Activated naive CD4-positive, alpha-beta T cell treated with anti-CD3 and anti-CD28 coated beads, Interleukin-2, amount 10 ng/mL, durations not matched to agents 7 days and 5 days (primary cell): Measurements from ENCODE around the gene RESP18.
A peak's percentile ranks its signal among the peaks of the same experiment; 100 is the strongest.

Experiments
- CTCF ChIA-PET: fragments of 350-600 bp; sonication (Branson Sonifier 250); formaldehyde crosslinking; loops from one replicate; lab custom pipeline; 2021; ENCODE audit warnings: antibody characterized with exemption; lab: Charles Lee
- DNase-seq: peaks from one replicate; pipeline ENCODE4 v3.0.0-alpha.2; 2020
- H3K27ac Mint-ChIP-seq: one replicate; pipeline ENCODE4 v1.8.0; 2021; ENCODE audit warnings: mild to moderate bottlenecking, moderate library complexity, mixed read lengths
- H3K27me3 Mint-ChIP-seq: one replicate; pipeline ENCODE4 v1.8.0; 2021; ENCODE audit warnings: mild to moderate bottlenecking, mixed read lengths
- H3K36me3 Mint-ChIP-seq: one replicate; pipeline ENCODE4 v1.8.0; 2021; ENCODE audit warnings: mixed read lengths
- H3K4me1 Mint-ChIP-seq: one replicate; pipeline ENCODE4 v1.8.0; 2021; ENCODE audit warnings: mixed read lengths
- H3K4me3 Mint-ChIP-seq: one replicate; pipeline ENCODE4 v1.8.0; 2021; ENCODE audit warnings: mild to moderate bottlenecking, moderate library complexity, mixed read lengths
- H3K9me3 Mint-ChIP-seq: one replicate; pipeline ENCODE4 v1.8.0; 2021; ENCODE audit warnings: mixed read lengths

Gene RESP18

DNA sequence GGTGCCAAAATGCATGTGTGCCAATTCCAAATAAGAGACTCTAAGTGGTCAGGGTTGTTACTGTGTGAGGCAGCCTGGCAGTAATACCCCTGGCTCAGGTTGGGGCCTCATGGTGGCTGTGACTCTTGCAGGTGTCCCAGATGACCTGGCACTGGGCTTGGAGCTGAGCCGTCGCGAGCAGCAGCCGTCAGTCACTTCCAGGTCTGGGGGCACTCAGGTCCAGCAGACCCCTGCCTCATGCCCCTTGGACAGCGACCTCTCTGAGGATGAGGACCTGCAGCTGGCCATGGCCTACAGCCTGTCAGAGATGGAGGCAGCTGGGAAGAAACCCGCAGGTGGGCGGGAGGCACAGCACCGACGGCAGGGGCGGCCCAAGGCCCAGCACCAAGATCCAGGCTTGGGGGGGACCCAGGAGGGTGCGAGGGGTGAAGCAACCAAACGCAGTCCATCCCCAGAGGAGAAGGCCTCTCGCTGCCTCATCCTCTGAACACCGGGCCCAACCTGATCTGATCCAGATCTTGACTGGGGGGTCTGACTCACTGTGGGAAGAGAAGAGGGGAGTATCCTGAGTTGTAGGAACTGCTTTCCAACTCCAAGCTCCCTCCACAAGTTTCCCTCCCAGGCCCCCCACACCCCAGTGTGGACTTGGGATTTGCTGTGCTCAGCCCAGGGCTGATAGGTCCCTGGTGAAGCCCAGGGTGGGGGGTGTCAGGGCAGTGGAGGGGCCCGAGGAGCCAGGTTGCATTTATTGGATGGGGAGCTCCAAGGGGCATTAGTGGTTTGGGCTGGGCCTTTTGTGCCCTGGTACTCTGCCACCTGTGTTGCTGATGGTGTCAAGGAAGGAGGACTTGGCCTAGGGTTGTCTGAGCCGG is 47.8 kb downstream of the RESP18 start:
- CTCF ChIA-PET = interaction anchor here (14.8 kb wide), 1 partner anchor 11 kb away, joined by 267 read pairs; no protein-coding TSS in a partner anchor
- DNase-seq = no peak
- H3K4me1 Mint-ChIP-seq = peaks cover 20% of the 10 kb centered on the region
- no peaks in the 10 kb centered on the region for H3K9me3 Mint-ChIP-seq
- no peak overlapping the region for H3K27ac Mint-ChIP-seq
- H3K4me3 Mint-ChIP-seq = no peak overlapping the region
- H3K36me3 Mint-ChIP-seq = peaks cover 31% of the 10 kb centered on the region
- H3K27me3 Mint-ChIP-seq = peaks cover under 1% of the 10 kb centered on the region

DNA sequence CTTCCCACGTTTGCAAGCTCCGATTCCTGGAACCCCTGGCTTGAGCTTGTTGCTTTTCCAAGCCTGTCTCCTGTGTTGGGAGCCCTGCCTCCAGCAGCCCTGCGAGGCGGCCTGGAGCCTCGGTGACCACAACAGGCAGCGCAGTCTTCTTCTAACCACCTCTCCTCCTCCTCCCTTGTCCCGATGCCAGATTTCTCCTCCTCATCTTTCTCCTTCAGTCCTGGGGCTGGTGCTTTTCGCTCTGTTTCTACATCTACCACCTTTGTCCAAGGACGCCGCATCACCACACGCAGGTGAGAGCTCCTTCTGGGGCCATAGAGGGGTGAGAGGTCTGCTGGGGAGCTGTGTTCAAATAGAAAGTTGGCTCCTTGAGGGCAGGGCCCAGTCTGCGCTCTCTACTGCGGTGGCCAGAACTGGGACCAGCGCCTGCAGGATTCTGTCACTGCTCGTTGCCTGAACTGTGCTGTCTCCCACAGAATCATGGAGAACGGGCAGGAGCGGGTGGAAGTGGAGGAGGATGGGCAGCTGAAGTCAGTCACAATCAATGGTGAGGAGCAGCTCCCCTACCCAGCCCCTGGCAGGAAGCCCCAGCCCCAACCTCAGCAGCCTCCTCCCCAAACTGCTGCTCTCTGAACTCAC is 49.5 kb downstream of the RESP18 start:
- Mint-ChIP-seq H3K4me3 (no peak overlapping the region), H3K4me1 (peaks cover 32% of the 10 kb centered on the region), H3K9me3 (no peaks in the 10 kb centered on the region), H3K27me3 (no peaks in the 10 kb centered on the region), H3K36me3 (peaks cover 31% of the 10 kb centered on the region), H3K27ac (peak overlapping the region; percentile 38)
- CTCF ChIA-PET = interaction anchor here (14.8 kb wide), 1 partner anchor 12 kb away, joined by 267 read pairs; no protein-coding TSS in a partner anchor
- no peak for DNase-seq

DNA sequence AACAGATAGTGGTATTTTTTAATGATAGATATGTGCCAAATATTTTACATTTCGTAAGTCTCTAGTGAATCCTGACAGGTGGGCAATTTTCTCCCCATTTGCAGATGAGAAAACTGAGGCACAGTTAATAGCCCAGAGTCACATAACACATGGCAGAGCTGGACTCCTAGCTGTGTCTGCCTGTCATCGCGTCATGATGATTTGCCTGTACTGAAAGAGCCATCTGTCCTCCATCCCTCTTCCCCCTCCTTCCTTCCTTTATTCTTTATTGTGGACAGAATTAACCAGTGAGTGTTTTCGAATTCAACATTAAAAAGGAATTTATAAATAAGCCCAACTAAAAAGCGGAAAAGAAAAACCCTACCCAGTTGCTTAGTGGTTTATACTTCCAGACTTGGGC is 50.2 kb downstream of the RESP18 start:
- Mint-ChIP-seq H3K36me3 (peaks cover 31% of the 10 kb centered on the region), H3K27ac (no peak overlapping the region), H3K4me3 (no peak overlapping the region), H3K9me3 (no peaks in the 10 kb centered on the region), H3K27me3 (peaks cover 5% of the 10 kb centered on the region), H3K4me1 (peaks cover 39% of the 10 kb centered on the region)
- DNase-seq = no peak
- CTCF ChIA-PET = interaction anchor here (14.8 kb wide), 1 partner anchor 13 kb away, joined by 267 read pairs; no protein-coding TSS in a partner anchor

DNA sequence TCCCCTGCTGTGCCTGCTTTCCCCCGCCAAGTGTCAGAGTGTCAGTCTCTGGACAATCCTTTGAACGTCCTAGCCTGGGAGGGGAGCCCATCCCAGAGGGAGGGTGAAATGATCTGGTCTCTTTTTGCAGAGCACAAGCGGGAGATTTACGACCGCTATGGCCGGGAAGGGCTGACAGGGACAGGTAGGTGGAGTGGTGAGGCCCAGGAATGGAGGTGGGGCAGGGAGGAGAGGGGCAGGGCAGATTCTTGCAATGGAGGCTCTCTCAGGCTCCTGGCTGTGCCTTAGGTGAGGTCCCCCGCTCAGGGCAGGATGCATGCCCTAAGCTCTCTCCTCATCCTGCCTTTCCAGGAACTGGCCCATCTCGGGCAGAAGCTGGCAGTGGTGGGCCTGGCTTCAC is 51.0 kb downstream of the RESP18 start:
- Mint-ChIP-seq H3K4me3 (no peak overlapping the region), H3K27me3 (peaks cover 5% of the 10 kb centered on the region), H3K27ac (no peak overlapping the region), H3K36me3 (peaks cover 31% of the 10 kb centered on the region), H3K4me1 (peaks cover 42% of the 10 kb centered on the region), H3K9me3 (no peaks in the 10 kb centered on the region)
- peak; percentile 16 for DNase-seq
- CTCF ChIA-PET = interaction anchor here (1.0 to 14.8 kb wide), 2 partner anchors 14 to 20 kb away, joined by 4 to 267 read pairs; no protein-coding TSS in a partner anchor

DNA sequence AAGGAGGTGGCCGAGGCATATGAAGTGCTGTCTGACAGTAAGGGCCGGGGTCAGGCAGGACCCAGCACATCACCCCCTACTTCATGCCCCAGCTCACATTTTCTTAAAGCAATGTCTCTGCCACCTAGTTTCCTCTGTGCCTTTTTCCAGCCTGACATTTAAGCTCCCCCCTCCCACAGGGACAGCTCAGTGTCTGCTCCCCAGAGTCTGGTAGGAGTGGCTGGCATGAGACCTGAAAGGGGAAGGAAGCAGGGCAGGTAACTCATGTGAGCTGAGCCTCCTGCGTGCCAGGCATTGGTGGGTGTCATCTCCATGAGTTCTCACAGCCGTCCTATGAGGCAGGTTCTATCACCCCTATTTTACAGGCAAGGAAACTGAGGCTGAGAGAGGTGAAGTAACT is 51.9 kb downstream of the RESP18 start:
- Mint-ChIP-seq H3K9me3 (no peaks in the 10 kb centered on the region), H3K27ac (peak overlapping the region; percentile 98), H3K4me1 (peaks cover 42% of the 10 kb centered on the region), H3K36me3 (peaks cover 31% of the 10 kb centered on the region), H3K27me3 (peaks cover 5% of the 10 kb centered on the region), H3K4me3 (peak overlapping the region; percentile 92)
- DNase-seq = no peak
- CTCF ChIA-PET = interaction anchor here (1.0 to 14.8 kb wide), 4 partner anchors 15 to 32 kb away, joined by 4 to 267 read pairs (median 32); partner anchors contain the start of gene TUBA4A

DNA sequence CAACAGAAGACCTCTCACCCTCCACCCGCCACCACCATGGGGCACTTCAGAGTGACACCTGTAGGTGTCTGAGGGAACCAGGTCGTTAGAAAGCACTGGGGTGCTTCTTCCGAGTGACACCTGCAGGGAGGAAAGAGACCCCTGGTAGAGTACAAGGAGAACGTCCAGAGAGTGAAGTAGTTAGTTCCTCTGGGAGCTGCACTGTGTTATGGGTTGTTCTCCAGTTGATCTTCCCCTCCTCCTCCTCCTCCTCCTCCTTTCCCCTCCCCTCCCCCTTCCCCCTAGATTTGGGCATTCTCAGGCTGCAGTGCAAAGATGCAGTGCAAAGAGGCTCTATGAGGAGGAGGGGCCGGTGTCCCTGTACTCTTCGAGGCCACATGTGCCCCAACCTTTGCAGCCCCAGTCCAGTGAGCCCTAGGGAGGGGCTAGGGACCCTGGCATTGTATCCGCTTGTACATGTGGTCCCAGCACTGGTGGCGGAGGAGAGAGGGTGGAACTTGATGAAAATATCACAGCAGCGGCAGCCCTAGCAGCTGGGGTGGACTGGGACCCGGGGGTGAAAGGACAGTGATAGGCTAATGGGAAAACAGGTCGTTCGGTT is 52.5 kb downstream of the RESP18 start:
- CTCF ChIA-PET = interaction anchor here (1.0 to 14.8 kb wide), 5 partner anchors 15 to 85 kb away, joined by 3 to 267 read pairs (median 31); partner anchors contain the start of genes ANKZF1, ATG9A and TUBA4A
- no peak for DNase-seq
- Mint-ChIP-seq H3K27ac (peak overlapping the region; percentile 98), H3K27me3 (peaks cover 5% of the 10 kb centered on the region), H3K4me3 (peak overlapping the region; percentile 92), H3K4me1 (peaks cover 42% of the 10 kb centered on the region), H3K36me3 (peaks cover 30% of the 10 kb centered on the region), H3K9me3 (no peaks in the 10 kb centered on the region)

DNA sequence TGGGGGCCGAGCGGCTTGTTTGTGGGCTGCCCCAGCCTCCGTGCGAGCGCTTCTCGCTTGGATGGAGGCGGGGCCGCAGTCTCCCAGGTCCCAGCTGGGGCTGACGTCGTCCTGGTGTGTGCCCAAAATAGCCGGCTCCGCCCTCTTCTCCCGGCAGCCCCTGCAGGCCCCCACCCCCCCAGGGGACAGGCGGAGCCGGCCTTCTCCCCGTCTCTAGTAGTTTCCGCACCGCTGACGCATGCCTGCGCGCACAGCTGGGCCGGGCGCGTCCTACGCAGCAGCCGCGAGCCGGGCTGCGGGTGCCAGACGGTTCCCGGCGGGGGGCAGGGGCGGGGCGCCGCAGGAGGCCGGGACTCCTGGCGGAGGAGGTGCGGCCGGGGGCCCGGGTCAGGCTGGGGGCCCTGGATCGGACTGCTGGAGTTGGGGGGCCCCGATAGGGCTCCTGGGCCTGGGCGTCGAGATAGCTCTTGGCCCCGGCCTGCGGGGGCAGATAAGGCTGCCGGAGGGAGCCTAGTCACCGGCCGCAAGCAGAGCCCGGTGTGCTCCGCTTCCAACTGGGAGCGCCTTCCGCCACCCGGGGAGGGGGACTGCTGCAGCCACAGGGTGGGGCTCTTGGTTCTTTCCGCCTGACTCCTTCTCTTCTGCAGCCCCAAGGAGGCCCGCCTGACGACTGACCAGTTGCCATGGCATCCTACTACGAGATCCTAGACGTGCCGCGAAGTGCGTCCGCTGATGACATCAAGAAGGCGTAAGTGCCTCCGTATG is 53.2 kb downstream of the RESP18 start, which contains the start of gene DNAJB2:
TSS of gene DNAJB2 (plus strand) at position 216 of the 765 bp plus-strand sequence. CDS start at position 684, 468 bp downstream.
- Mint-ChIP-seq H3K27me3 (peaks cover 10% of the 10 kb centered on the region), H3K27ac (peak within 1 kb of the TSS; percentile 98), H3K4me1 (peaks cover 42% of the 10 kb centered on the region), H3K4me3 (peak within 1 kb of the TSS; percentile 92), H3K36me3 (peaks cover 30% of the 10 kb centered on the region), H3K9me3 (no peaks in the 10 kb centered on the region)
- DNase-seq = peak; percentile 99
- CTCF ChIA-PET = interaction anchor here (0.6 to 14.8 kb wide), 9 partner anchors 16 to 109 kb away, joined by 3 to 267 read pairs (median 5); partner anchors contain the start of genes ANKZF1, ATG9A and TUBA4A

DNA sequence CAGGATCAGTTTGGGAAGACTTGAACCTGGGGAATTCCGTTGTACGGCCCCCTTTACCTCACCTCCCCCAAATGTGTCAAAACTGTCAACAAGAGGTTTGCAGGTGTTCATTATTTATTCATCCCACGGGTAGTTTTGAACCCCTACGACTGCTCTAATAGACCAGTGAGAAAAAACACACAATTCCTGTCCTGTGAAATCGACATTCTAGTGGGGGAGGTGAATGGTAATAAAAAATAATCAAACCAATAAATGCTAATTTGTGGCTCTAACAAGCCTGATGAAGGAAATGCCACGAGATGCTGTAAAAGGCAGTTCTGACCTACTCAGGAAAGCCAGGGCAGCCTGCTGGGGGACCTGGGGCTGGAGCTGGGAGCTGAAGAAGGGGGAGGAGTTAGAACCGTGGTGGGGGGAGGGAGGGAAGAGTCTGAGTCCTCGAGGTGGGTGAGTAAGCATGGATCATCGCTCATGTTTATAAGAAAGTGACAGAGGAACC is 53.8 kb downstream of the RESP18 start:
- DNase-seq = no peak
- peak overlapping the region; percentile 92 for H3K4me3 Mint-ChIP-seq
- H3K27me3 Mint-ChIP-seq = peaks cover 16% of the 10 kb centered on the region
- H3K4me1 Mint-ChIP-seq = peaks cover 42% of the 10 kb centered on the region
- no peaks in the 10 kb centered on the region for H3K9me3 Mint-ChIP-seq
- peaks cover 25% of the 10 kb centered on the region for H3K36me3 Mint-ChIP-seq
- H3K27ac Mint-ChIP-seq = peak overlapping the region; percentile 98
- CTCF ChIA-PET = interaction anchor here (0.6 to 14.8 kb wide), 13 partner anchors 13 to 120 kb away, joined by 3 to 267 read pairs (median 5); partner anchors contain the start of genes ANKZF1, ATG9A and TUBA4A

DNA sequence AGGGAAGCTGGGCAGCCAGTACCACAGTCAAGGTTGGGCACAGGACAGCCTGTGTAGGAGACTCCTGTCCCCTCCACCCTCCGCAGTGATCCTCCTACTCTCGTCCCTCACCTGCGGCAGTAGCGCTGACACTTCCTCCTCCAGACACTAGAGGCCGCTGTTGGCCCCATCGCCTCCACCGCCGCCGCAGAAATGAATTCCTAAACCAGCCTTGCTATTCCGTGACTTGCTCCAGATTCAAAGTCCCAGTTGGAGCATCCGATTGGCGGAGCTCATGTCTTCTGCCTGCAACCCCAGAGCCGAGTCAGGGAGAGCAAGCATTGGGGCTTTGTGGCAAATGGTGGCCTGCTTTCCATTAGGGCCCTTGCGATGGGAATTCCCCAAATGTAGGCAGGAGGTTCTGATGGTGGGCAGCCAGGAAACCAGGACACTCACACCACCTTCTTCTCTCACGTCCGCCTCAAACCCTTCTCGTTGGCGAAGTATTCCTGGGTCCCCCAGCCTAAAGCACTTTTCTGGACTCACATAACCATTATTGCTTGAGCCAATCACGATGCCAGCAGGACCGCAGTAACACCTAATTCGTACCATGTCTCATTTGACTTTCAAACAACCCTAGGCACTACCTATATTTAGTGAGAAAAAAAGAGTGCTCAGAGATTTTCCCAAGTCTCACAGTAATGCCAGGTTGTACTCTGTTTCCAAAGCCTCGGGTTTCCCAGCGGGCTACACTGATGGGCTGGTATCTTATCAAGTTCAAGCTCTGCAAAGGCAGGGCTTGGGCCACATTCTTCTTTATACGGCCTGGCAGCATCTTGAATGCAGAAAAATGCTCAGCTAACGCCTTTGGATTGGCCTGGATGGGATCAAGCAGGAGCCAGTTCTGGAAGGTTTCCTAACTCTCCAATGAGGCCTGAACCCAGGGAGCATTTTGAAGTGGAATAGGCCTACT is 54.6 kb downstream of the RESP18 start:
- Mint-ChIP-seq H3K27me3 (peaks cover 18% of the 10 kb centered on the region), H3K36me3 (peaks cover 19% of the 10 kb centered on the region), H3K27ac (peak overlapping the region; percentile 98), H3K4me3 (peak overlapping the region; percentile 92), H3K9me3 (no peaks in the 10 kb centered on the region), H3K4me1 (peaks cover 41% of the 10 kb centered on the region)
- CTCF ChIA-PET = interaction anchor here (0.6 to 14.8 kb wide), 20 partner anchors 8 to 120 kb away, joined by 3 to 267 read pairs (median 4); partner anchors contain the start of genes ANKZF1, ATG9A, GLB1L and STK16
- DNase-seq = peak; percentile 81
